NCI-H1694 (cell line): Measurements from ENCODE around the gene GRIK4.
"Not testable (repeated sequence)": the region's sequence is repeated elsewhere in the genome, so short reads cannot be mapped to it uniquely, and the experiment has no call there.

Experiments used
- DNase-seq: peaks from one replicate; lab custom pipeline; 2025; lab: John Stamatoyannopoulos, UW

GRIK4 gene

GRCh38 chr11:120511116-120511819 lies at the start of gene GRIK4:
TSS of gene GRIK4 (plus strand) at chr11:120511748. CDS start at chr11:120660319, 148,571 bp downstream.
- DNase-seq: peak; percentile 42

- no peak for DNase-seq
Measured at GRCh38 chr11:120462825-120463224, 48.7 kb upstream of the GRIK4 start.

DNA sequence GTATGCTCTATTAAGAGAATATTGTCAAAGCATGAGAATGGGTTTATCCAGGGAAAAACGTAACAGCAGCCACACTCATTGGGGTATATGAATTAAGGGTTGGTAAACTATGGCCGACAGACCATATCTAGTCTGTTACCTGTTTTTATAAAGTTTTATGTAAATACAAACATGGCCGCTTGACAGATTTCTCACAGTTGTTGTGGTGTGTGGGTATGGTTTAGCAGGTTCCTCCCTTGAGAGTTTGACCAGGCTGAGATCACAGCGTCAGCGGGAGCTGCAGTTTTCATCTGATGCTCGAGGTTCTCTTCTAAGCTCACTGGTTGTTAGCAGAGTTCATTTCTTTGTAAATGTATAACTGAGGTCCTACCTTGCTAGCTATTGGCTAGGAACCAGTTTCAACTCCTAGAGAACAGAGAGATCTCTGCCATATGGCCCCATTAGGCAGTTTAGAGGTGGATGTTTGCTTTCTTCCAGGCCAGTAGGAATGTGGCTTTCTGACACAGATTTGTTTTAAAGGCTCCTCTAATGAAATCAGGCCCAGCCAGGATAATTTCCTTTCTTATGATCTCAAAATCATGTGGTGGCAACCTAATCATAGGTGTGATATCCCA lies 45.5 kb upstream of the GRIK4 start:
- no peak for DNase-seq

- DNase-seq: no peak
Measured at GRCh38 chr11:120467627-120468026, 43.9 kb upstream of the GRIK4 start.

- DNase-seq: no peak
Measured at GRCh38 chr11:120471131-120471530, 40.4 kb upstream of the GRIK4 start.

DNA sequence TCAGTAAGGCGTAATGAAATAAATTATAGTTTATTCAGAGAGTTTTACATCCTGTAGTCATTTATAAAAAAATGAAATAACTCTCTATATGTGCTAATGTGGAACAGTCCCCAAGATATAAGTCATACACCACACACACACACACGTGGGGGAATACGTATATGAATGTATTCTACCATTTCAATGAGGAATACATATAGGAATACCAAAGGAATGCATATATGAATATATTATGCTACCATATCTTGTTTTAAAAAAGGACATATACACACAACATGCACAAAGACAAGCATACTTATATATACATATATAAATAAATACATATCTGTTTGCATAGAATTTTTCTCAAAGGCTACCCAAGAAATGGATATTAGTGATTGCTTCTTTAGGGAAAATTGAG lies 39.6 kb upstream of the GRIK4 start:
- no peak for DNase-seq

- DNase-seq: no peak
Measured at GRCh38 chr11:120473503-120473902, 38.0 kb upstream of the GRIK4 start.

DNA sequence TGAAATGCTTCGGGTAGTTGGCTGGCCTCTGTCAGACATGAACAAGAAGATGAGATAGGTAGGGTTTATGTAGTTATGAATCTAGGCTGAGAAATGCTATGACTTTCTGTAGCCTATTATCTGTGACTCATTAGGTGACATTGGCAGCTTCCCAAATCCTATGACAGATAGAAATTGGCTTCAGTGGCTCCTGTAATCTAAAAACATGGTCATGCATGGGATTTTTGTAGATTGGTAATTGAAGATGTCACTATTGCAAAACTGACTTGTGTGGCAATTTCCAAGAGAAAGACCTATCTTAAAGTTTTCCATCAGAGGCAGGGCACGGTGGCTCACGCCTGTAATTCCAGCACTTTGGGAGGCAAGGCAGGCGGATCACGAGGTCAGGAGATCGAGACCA lies 29.4 kb upstream of the GRIK4 start:
- no peak for DNase-seq

DNA sequence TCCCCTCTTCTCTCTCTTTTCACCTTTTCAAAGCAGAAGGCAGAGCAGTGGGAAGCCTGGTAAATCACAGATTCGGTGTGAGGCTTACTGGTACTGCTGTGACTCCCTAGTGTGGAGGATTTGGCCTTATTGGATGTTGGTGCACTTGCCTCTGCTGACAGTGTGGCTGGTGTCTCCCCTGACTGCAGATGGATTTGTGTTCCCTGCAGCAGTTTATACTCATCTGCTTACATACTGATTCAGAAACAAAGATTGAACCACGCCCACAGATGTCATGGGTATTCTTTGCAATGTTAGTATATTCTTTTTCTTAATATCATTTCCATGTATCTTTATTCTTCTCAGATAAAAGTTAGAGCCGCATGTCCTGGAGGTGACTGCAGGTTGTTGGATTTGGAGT lies 26.8 kb upstream of the GRIK4 start:
- DNase-seq: no peak

GRCh38 chr11:120486138-120486537 lies 25.4 kb upstream of the GRIK4 start:
- no peak for DNase-seq

DNA sequence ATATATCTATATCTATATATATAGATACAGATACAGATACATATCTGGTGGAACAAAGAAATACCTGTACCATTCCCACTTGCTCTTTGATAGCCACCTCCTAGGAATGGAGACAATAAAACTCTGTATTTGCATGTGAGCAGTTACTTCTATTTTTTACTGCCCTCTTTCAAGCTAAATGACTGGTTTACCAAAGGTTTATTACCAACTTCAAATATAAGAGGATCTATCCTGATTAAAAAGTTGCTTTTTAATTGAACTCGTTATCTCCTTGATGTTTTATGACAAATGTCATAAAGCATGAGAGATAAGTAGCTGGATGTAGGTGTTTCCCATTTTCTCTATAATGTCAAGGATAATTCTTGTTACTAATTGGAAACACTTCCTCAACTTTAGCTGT lies 21.7 kb upstream of the GRIK4 start:
- no peak for DNase-seq

DNA sequence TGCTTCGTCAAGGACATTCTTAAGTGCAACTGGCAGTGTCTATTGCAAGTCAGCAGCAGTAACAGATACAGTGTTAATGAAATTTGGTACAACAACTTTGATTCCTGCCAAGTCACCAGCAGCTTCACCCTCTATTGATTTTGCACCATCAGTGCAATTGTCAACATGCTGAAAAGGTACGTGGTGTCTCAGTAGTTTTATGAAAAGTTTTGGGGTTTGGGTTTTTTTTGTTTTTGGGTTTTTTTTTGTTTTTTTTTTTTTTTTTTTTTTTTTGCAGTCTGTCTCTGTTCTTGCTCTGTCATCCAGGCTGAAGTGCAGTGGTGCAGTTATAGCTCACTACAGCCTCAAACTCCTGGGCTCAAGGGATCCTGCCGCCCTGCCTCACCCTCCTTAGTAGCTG lies 19.1 kb upstream of the GRIK4 start:
- DNase-seq: no peak

DNA sequence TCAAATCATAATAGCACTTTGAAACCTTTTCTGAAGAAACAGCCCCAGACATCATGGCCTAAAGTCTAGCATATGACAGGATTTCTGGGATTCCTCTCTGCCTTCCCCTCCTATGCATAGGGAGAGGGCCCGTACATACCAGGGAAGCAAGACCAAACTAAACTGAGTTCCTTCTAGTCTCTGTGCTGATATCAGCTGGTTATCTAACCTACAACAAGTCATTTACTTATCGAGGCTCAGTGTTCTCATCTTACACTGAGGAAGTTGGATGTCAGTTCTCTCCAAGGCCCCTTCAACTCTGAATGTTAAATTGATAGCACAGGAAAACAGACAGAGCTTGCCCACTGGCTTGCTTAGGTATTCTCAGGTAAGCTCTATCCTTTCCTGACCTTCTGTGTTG lies 17.0 kb upstream of the GRIK4 start:
- no peak for DNase-seq

DNA sequence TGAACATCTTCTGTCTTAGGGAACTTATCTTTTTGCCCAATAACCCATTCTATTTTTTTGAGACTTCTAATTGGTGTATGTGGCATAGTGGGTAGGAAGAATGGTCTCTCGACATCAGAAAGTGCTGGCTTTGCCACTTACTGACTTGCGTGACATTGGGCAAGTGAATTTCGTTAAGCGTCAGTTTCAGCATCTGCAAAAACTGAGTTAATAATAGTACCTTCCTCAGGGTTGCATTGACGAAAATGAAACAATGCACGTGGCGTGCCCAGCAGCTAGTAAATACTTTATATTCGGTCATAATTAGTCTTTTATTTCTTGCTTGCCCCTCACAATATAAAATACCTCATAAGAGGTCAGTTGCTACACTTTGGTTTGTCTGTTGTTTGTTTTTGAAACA lies 12.5 kb upstream of the GRIK4 start:
- DNase-seq: no peak

DNA sequence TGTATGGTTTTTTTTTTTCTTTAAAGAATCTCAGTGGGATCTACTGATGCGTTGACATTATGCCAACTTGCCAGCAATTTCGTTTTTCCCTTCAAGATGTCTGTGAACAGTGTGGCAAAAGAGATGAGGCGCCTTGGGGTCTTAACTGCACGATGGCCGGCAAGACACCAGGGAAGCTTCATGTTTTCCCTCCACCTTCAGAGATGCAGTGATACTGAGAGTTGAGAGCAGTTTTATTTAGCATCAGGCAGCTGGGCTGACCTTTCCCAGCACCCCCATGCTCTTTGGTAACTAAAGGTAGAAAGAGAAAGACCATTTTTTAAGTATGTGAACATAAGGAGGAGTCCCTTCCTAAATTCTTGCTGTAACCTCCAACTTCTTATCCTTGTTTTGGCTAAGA lies 11.7 kb upstream of the GRIK4 start:
- no peak for DNase-seq

DNA sequence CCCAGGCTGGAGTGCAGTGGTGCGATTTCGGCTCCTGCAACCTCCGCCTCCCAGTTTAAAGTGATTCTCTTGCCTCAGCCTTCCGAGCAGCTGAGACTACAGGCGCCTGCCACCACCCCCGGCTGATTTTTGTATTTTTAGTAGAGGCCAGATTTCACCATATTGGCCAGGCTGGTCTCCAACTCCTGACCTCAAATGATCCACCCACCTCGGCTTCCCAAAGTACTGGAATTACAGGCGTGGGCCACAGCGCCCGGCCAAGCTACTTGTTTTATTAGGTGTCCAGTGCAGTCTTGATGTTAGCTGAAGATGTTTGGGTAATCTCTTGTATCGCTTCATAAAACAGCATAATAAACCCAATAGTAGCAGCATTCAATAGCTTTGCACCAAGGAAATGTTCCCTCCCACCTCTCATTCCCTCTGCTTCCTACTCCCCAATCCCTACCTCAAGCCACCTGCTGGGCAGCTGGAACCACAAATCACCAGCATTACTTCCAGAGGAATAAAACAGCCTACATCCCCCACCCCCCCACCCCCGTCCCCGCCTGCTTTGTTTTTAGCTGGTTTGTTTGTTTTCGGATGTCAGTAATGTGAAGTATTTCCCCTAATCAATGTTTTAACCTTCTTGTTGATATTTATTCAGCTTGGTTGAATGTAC lies 11.0 kb upstream of the GRIK4 start:
- DNase-seq: no peak

DNA sequence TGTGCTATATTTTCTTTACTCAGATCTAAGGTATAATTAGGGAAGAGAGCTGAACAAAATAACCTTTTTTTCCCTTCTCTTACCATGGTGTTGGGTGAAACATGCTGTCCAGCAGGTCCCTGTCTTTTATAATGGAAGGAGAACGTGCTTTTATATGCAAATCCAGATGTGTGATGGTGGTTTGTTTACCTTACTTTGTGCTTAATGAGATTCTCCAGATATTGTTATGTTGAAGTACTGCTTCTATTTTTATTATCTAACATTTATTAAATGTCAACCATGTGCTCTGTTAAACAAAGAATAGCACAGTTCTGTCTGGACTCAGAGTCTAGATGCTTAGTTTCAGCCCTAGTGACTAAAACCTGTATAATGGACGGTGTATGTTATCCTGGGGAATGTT lies 10.1 kb upstream of the GRIK4 start:
- no peak for DNase-seq

- no peak for DNase-seq
Measured at GRCh38 chr11:120501976-120502755, 9.4 kb upstream of the GRIK4 start.

GRCh38 chr11:120503529-120503928 lies 8.0 kb upstream of the GRIK4 start:
- not testable (repeated sequence) for DNase-seq

- DNase-seq: no peak
Measured at GRCh38 chr11:120505801-120506425, 5.6 kb upstream of the GRIK4 start.

DNA sequence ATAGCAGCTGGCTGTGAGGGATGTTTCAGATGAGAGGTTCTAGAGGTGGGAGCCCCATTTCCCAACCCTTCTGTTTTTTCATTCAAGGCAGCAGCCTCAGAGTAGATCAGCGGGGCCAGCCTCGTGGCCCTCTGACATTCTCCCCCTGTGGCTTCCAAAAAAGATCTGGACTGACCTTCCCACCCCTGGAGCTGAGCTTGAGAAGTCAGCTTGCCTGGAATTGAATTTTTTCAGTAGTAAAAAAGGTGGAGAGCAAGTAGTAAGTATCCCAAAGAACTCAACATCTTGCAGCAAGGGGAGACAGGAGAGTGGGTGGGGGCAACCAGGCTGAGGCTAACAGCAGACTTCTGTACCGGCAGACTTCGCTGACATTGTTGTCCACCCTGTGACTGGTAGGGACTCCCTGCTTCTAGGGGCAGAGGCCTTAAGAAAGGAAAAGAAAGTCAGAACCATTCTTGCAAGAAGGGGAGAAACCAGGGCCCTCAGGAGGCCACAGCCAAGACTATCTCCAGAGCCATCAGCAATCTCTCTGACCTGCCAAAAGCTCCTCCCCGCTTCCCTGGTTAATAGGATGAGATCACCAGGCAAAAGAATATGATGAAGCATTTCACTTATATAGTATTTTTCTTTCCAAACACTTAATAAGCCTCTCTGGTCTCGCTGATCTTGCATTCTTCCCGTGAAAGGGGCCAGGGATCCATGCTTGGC lies 2.0 kb upstream of the GRIK4 start:
- DNase-seq: no peak
